Breast epithelium (tissue), 3 donors: ENCODE data around the gene DDX19B.

Experiments
- CTCF ChIP-seq, 3 donors: fragments of 450-650 bp; IDR thresholded peaks; one replicate each; pipeline ENCODE4 v1.5.1; 2016 to 2017; ENCODE audit warnings: antibody characterized with exemption in 3 of 3, mild to moderate bottlenecking in 3 of 3, moderate library complexity in 3 of 3
- POLR2A ChIP-seq: fragments of 450-650 bp; IDR thresholded peaks from one replicate; pipeline ENCODE4 v1.6.1; 2016; ENCODE audit warnings: antibody characterized with exemption, mild to moderate bottlenecking, moderate library complexity

GRCh38 chr16:70252355-70252988, 46.5 kb upstream of the DDX19B start:
- TF ChIP-seq POLR2A, result no peak
- no peak for TF ChIP-seq CTCF (IDR thresholded peaks at IDR 0.05)
